ENCODE data around the gene PPP3CA.

DNA sequence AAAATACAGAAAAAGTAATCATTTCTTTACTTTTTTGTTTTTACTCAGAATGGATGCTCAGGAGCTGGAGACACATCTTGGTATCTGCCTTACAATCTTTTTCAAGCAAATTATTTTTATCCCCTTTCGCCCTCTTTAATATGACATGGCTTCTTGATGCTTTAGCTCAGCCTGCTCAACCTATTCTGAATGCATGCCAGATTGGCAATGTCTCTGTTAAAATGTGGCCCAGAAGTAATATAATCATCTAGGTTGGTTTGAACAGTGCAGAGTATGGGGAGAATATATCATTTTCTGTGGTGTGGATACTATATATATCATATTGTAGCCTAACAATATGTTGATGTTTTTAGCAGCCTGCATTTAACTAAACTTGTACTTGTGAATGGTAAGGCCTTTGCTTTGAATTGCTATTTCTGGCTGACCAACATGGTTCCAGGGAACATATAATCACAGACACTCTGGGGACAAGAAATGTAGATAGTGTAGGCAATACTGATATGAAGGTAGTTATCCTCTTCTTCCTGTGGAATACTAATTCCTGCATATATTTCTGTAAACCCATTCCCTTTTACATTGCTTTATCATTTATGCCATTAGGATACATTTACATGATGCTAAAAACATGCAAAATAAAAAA is 282.7 kb downstream of the PPP3CA start:
- TF ChIP-seq, protein P1, sequence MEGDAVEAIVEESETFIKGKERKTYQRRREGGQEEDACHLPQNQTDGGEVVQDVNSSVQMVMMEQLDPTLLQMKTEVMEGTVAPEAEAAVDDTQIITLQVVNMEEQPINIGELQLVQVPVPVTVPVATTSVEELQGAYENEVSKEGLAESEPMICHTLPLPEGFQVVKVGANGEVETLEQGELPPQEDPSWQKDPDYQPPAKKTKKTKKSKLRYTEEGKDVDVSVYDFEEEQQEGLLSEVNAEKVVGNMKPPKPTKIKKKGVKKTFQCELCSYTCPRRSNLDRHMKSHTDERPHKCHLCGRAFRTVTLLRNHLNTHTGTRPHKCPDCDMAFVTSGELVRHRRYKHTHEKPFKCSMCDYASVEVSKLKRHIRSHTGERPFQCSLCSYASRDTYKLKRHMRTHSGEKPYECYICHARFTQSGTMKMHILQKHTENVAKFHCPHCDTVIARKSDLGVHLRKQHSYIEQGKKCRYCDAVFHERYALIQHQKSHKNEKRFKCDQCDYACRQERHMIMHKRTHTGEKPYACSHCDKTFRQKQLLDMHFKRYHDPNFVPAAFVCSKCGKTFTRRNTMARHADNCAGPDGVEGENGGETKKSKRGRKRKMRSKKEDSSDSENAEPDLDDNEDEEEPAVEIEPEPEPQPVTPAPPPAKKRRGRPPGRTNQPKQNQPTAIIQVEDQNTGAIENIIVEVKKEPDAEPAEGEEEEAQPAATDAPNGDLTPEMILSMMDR (conservative IDR thresholded peaks at IDR 0.05; ENCODE audit: low read depth, low read length): no peak
- no peak for TF ChIP-seq EZH2 (IDR thresholded peaks at IDR 0.05; ENCODE audit: borderline replicate concordance, low read depth, low read length, poor library complexity, severe bottlenecking)

All from A673 (cell line).